CD14-positive monocyte (primary cell): Measurements from ENCODE around the gene CEACAM18. TPM values are rescaled to one million over a fixed set of nuclear protein-coding genes. Genes with fewer than 3 reads are reported as not detected.

Source experiments
- DNase-seq, 3 donors: peaks; one replicate each; pipeline ENCODE4 v3.0.0-alpha.2; 2011 to 2022
- H2AFZ ChIP-seq: 2 replicates; pipeline ENCODE4 v1.6.0; 2012; ENCODE audit warnings: mild to moderate bottlenecking, low read depth, low read length, inconsistent platforms; ENCODE audit not compliant: insufficient read depth, poor library complexity, severe bottlenecking
- H3K27ac ChIP-seq, 2 donors: 1 replicate in 1 of 2; 2 replicates in 1 of 2; pipeline ENCODE4 v1.5.1; 2012 to 2013; ENCODE audit warnings: low read length in 2 of 2, control low read depth in 1 of 2, inconsistent platforms in 1 of 2, low read depth in 1 of 2, mild to moderate bottlenecking in 1 of 2
- H3K27me3 ChIP-seq, 2 donors: one replicate each; pipeline versions ENCODE4 v1.6.0 to v1.6.1; 2011 to 2013; ENCODE audit warnings: low read length in 2 of 2; ENCODE audit not compliant: control insufficient read depth in 2 of 2, insufficient read depth in 2 of 2
- H3K36me3 ChIP-seq, 2 donors: replicated peaks in 1 of 2; 1 replicate in 1 of 2; 2 replicates in 1 of 2; pipeline versions ENCODE4 v1.5.1 to v1.6.1; 2012 to 2013; ENCODE audit warnings: low read length in 2 of 2, control low read depth in 1 of 2, inconsistent platforms in 1 of 2, mild to moderate bottlenecking in 1 of 2; ENCODE audit not compliant: insufficient read depth in 2 of 2, control insufficient read depth in 1 of 2
- H3K4me1 ChIP-seq, 2 donors: 1 replicate in 1 of 2; 2 replicates in 1 of 2; pipeline versions ENCODE4 v1.5.1 to v1.6.1; 2012 to 2013; ENCODE audit warnings: low read length in 2 of 2, control low read depth in 1 of 2, inconsistent platforms in 1 of 2, mild to moderate bottlenecking in 1 of 2, moderate library complexity in 1 of 2; ENCODE audit not compliant: insufficient read depth in 2 of 2, control insufficient read depth in 1 of 2
- H3K4me2 ChIP-seq: replicated peaks from 2 replicates; pipeline ENCODE3; 2012; ENCODE audit warnings: low read length, moderate library complexity, mild to moderate bottlenecking; ENCODE audit not compliant: poor library complexity, severe bottlenecking; ENCODE audit errors: extremely low read depth
- H3K4me3 ChIP-seq, 3 experiments: fragments of 200-600 bp in 1 of 3; sonication (generic) in 1 of 3; replicated peaks in 1 of 3; 1 replicate in 2 of 3; 2 replicates in 1 of 3; pipeline ENCODE4 v1.5.1; 2011 to 2013; ENCODE audit warnings: low read length in 3 of 3, mild to moderate bottlenecking in 3 of 3, control low read depth in 2 of 3, low read depth in 2 of 3, inconsistent platforms in 1 of 3, moderate library complexity in 1 of 3
- H3K79me2 ChIP-seq: 2 replicates; pipeline ENCODE4 v1.6.0; 2012; ENCODE audit warnings: mild to moderate bottlenecking, control low read depth, inconsistent platforms, low read length, moderate library complexity; ENCODE audit not compliant: insufficient read depth
- H3K9ac ChIP-seq: 2 replicates; pipeline ENCODE4 v1.6.0; 2017; ENCODE audit warnings: low read length, mild to moderate bottlenecking; ENCODE audit not compliant: insufficient read depth, poor library complexity, severe bottlenecking
- H3K9me3 ChIP-seq, 2 donors: replicated peaks in 1 of 2; 1 replicate in 1 of 2; 2 replicates in 1 of 2; pipeline versions ENCODE4 v1.5.1 to v1.6.1; 2012 to 2013; ENCODE audit warnings: low read length in 2 of 2, control low read depth in 1 of 2; ENCODE audit not compliant: control insufficient read depth in 1 of 2, insufficient read depth in 1 of 2
- H4K20me1 ChIP-seq: 2 replicates; pipeline ENCODE4 v1.6.0; 2012; ENCODE audit warnings: mild to moderate bottlenecking, low read length, control low read depth, moderate library complexity; ENCODE audit not compliant: insufficient read depth
- H3K27ac Mint-ChIP-seq, 7 donors: one replicate each; pipeline ENCODE4 v1.8.0; 2020; ENCODE audit warnings: mild to moderate bottlenecking in 7 of 7, mixed read lengths in 7 of 7, moderate library complexity in 6 of 7, inconsistent platforms in 2 of 7
- H3K27me3 Mint-ChIP-seq, 3 donors: one replicate each; pipeline ENCODE4 v1.8.0; 2021 to 2022; ENCODE audit warnings: low read depth in 3 of 3, mild to moderate bottlenecking in 3 of 3, mixed read lengths in 3 of 3, moderate library complexity in 3 of 3, inconsistent platforms in 1 of 3
- H3K36me3 Mint-ChIP-seq, 2 donors: one replicate each; pipeline ENCODE4 v1.8.0; 2020; ENCODE audit warnings: mixed read lengths in 2 of 2, inconsistent platforms in 1 of 2, mild to moderate bottlenecking in 1 of 2
- H3K4me1 Mint-ChIP-seq: one replicate; pipeline ENCODE4 v1.8.0; 2020; ENCODE audit warnings: mild to moderate bottlenecking, mixed read lengths
- H3K4me3 Mint-ChIP-seq, 2 donors: one replicate each; pipeline ENCODE4 v1.8.0; 2020; ENCODE audit warnings: mild to moderate bottlenecking in 2 of 2, mixed read lengths in 2 of 2, moderate library complexity in 1 of 2
- H3K9me3 Mint-ChIP-seq, 7 donors: one replicate each; pipeline ENCODE4 v1.8.0; 2020 to 2022; ENCODE audit warnings: mixed read lengths in 7 of 7, mild to moderate bottlenecking in 6 of 7, moderate library complexity in 6 of 7, inconsistent platforms in 2 of 7
- WGBS: methylation state at CpG from one replicate; pipeline ENCODE4 v1.1.5; 2013; ENCODE audit warnings: missing lambda C conversion rate; ENCODE audit not compliant: insufficient coverage; 5-methylcytosine and 5-hydroxymethylcytosine counted together
- intact Hi-C, 2 donors: fragments of 100-400 bp; cut with micrococcal nuclease; formaldehyde crosslinking; loops; one replicate each; pipeline versions ENCODE4 v1.15.0 to v1.15.1; 2023
- polyA plus RNA-seq, 3 donors: library from polyadenylated mRNA; depleted of rRNA in 1 of 3; unstranded in 2 of 3; stranded (reverse) in 1 of 3; fragments of 300-500 nt in 2 of 3; fragments of >200 nt in 1 of 3; fragmentation: Illumina TruSeq in 2 of 3; gene quantifications; 1 replicate in 2 of 3; 2 replicates in 1 of 3; pipeline ENCODE4 v1.2.3, GENCODE V29; 2012 to 2021
- TF ChIP-seq, protein P1 (sequence below): fragments of 200-600 bp; IDR thresholded peaks from one replicate; pipeline ENCODE4 v1.8.0; 2022; ENCODE audit warnings: antibody characterized with exemption, mild to moderate bottlenecking

CEACAM18 gene
- polyA plus RNA-seq, 3 donors = not detected

DNA sequence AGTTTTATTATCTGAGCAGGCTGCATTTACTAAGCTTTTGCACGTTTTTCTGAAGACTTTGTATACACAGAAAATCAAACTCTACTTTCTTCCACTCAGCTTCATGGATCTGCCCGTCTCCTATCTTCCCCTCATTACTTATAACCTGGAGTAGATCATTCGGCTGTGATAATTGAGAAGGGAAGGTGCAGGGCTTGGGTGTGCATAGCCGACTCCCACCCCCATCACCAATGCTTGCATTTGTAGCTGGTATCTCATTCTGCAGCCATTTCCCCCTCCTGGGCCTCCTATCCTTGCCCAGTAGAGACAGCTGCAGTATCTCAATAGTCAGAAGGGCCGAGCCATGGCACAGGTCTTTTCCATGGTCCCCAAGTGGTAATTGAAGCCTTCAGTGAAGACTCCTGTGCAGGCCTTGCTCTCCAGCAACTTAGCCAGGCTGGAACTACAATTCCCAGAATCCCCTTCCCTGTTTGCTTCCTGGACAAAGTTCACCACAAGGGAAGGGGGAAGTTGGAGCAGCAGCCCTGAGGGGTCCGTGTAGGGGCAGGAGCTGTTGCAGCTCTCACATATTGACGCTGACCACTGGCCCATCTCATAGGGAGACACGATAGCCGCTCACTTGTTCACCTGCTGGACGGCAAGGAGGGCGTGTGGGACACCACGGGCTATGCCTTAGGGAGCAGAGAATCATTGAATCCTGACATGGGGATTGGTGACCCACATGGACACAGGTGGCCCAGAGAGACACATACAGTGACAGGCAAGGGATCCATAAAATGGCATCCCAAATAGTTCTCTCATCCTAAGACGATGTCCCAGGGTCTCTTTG is 18.0 kb upstream of the CEACAM18 start:
- H3K4me1 Mint-ChIP-seq = peaks cover 47% of the 10 kb centered on the region
- peaks cover 2 to 25% (median 13%) of the 10 kb centered on the region in 3 donors for H3K27me3 Mint-ChIP-seq
- 56% methylated on average over 9 of the region's 13 CpGs for WGBS
- H3K4me3 ChIP-seq = peak overlapping the region; percentile 13 to 62 (median 15)
- peak overlapping the region; percentile 75 to 86 for H3K4me3 Mint-ChIP-seq
- H3K4me2 ChIP-seq = peak overlapping the region; percentile 55
- no peaks in the 10 kb centered on the region for H3K9me3 ChIP-seq
- peaks cover 35 to 43% of the 10 kb centered on the region in 2 donors for H3K4me1 ChIP-seq
- H3K27ac ChIP-seq = peak overlapping the region in 1 of 2 donors; percentile 76
- peak; percentile 48 to 67 (median 62) for DNase-seq
- H3K27ac Mint-ChIP-seq = peak overlapping the region in 6 of 7 donors; percentile 74 to 91 (median 84)
- peak overlapping the region; percentile 43 for H3K9ac ChIP-seq
- no peaks in the 10 kb centered on the region for H3K36me3 ChIP-seq
- H3K9me3 Mint-ChIP-seq = peaks cover 0 to 2% (median 0%) of the 10 kb centered on the region in 7 donors
- peak overlapping the region; percentile 67 for H2AFZ ChIP-seq
- H3K79me2 ChIP-seq = no peaks in the 10 kb centered on the region
- intact Hi-C loops = loop anchor here in 1 of 2 donors (10.0 kb wide), 1 partner anchor 374 kb away; no protein-coding TSS in a partner anchor
- no peaks in the 10 kb centered on the region for H4K20me1 ChIP-seq
- H3K36me3 Mint-ChIP-seq = peaks cover 0 to 4% of the 10 kb centered on the region in 2 donors
- TF ChIP-seq, protein P1, sequence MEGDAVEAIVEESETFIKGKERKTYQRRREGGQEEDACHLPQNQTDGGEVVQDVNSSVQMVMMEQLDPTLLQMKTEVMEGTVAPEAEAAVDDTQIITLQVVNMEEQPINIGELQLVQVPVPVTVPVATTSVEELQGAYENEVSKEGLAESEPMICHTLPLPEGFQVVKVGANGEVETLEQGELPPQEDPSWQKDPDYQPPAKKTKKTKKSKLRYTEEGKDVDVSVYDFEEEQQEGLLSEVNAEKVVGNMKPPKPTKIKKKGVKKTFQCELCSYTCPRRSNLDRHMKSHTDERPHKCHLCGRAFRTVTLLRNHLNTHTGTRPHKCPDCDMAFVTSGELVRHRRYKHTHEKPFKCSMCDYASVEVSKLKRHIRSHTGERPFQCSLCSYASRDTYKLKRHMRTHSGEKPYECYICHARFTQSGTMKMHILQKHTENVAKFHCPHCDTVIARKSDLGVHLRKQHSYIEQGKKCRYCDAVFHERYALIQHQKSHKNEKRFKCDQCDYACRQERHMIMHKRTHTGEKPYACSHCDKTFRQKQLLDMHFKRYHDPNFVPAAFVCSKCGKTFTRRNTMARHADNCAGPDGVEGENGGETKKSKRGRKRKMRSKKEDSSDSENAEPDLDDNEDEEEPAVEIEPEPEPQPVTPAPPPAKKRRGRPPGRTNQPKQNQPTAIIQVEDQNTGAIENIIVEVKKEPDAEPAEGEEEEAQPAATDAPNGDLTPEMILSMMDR = no peak
- H3K27me3 ChIP-seq = no peaks in the 10 kb centered on the region

DNA sequence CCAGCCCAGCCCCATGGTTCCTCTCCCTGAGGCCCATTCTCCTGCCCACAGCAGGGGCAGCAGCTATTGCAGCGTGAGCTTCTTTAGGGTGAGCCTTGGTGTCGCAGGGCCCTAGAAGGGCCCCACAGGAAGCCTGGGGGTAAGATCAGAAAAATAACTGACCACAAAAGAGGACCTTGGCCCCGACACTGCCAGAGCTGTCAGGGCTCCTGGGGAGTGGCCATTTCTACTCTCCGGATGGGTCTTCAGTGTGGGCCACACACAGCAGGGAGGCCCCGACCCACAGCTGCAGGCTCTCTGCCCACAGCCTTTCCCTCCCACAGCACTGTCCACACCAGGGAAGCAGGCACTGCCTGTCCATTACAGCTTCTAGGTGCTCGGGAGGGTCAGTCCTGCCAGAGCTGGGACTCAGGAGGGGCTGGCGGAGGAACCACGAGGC is 16.6 kb upstream of the CEACAM18 start:
- Mint-ChIP-seq H3K4me1 (peaks cover 55% of the 10 kb centered on the region), H3K4me3 (peak overlapping the region; percentile 24 to 86), H3K36me3 (peaks cover 0 to 4% of the 10 kb centered on the region in 2 donors), H3K27me3 (peaks cover 2 to 26% (median 13%) of the 10 kb centered on the region in 3 donors), H3K27ac (peak overlapping the region; percentile 30 to 89 (median 77)), H3K9me3 (peaks cover 0 to 2% (median 0%) of the 10 kb centered on the region in 7 donors)
- WGBS = 20% methylated on average over 3 of the region's 8 CpGs
- H3K27ac ChIP-seq = peak overlapping the region; percentile 45 to 76
- H3K36me3 ChIP-seq = no peaks in the 10 kb centered on the region
- H3K4me1 ChIP-seq = peaks cover 35 to 52% of the 10 kb centered on the region in 2 donors
- H4K20me1 ChIP-seq = no peaks in the 10 kb centered on the region
- no peaks in the 10 kb centered on the region for H3K9me3 ChIP-seq
- TF ChIP-seq, protein P1 = no peak
- no peaks in the 10 kb centered on the region for H3K79me2 ChIP-seq
- peak overlapping the region; percentile 67 for H2AFZ ChIP-seq
- intact Hi-C loops = loop anchor here in 1 of 2 donors (10.0 kb wide), 1 partner anchor 373 kb away; no protein-coding TSS in a partner anchor
- H3K9ac ChIP-seq = peak overlapping the region; percentile 43
- H3K4me3 ChIP-seq = peak overlapping the region in 1 of 3 experiments; percentile 62
- no peaks in the 10 kb centered on the region for H3K27me3 ChIP-seq
- peak overlapping the region; percentile 55 for H3K4me2 ChIP-seq
- DNase-seq = peak; percentile 49 to 63 (median 59)
